Stomach (tissue), 4 donors: ENCODE results near the gene SUCLG2.

Source experiments
- POLR2A ChIP-seq, 4 donors: fragments of 450-650 bp; IDR thresholded peaks; one replicate each; pipeline ENCODE4 v1.6.1; 2016; ENCODE audit warnings: antibody characterized with exemption in 4 of 4, control low read depth in 2 of 4, mild to moderate bottlenecking in 1 of 4, moderate library complexity in 1 of 4
- TF ChIP-seq, protein P1 (sequence below), 7 experiments: fragments of 450-650 bp in 4 of 7; fragments of 200-600 bp in 3 of 7; sonication (generic) in 3 of 7; IDR thresholded peaks; one replicate each; pipeline ENCODE4 v1.5.1; 2016 to 2019; ENCODE audit warnings: antibody characterized with exemption in 7 of 7, control low read depth in 2 of 7, mild to moderate bottlenecking in 1 of 7

DNA sequence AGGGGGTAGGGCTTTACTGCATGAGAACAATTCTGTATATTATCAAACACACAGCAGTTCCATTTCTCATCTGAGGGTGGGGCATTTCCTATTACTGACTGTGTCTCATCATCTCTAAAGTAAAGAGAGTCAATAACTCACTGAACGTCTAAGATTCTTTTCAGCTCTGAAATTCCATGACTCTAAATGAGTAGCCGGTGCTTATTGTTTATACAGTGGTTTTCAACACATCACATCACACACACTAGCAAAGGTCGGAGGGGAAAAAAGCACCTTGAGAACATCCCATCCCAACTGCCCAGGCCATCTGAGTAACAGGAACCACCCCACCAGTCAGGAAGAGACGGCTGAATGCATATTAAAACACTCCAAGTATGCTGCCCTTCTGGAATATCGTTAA lies 196.0 kb downstream of the SUCLG2 start:
- TF ChIP-seq, protein P1, sequence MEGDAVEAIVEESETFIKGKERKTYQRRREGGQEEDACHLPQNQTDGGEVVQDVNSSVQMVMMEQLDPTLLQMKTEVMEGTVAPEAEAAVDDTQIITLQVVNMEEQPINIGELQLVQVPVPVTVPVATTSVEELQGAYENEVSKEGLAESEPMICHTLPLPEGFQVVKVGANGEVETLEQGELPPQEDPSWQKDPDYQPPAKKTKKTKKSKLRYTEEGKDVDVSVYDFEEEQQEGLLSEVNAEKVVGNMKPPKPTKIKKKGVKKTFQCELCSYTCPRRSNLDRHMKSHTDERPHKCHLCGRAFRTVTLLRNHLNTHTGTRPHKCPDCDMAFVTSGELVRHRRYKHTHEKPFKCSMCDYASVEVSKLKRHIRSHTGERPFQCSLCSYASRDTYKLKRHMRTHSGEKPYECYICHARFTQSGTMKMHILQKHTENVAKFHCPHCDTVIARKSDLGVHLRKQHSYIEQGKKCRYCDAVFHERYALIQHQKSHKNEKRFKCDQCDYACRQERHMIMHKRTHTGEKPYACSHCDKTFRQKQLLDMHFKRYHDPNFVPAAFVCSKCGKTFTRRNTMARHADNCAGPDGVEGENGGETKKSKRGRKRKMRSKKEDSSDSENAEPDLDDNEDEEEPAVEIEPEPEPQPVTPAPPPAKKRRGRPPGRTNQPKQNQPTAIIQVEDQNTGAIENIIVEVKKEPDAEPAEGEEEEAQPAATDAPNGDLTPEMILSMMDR (IDR thresholded peaks at IDR 0.05), result no peak
- no peak for TF ChIP-seq POLR2A (IDR thresholded peaks at IDR 0.05)
